ENCODE measurements around the gene ATP6V1E1. TPM values are rescaled to one million over a fixed set of nuclear protein-coding genes. Genes with fewer than 3 reads are reported as not detected.

The ATP6V1E1 gene
- total RNA-seq, 2 donors from 2014 or later = 122 to 163 TPM

Other genes starting within 250 kb of the ATP6V1E1 start
- gene SLC25A18, start 65.3 kb downstream of the ATP6V1E1 start, total RNA-seq = not detected
- 10 to 100 TPM; 37.4 to 38.2 TPM for gene BCL2L13, start 10.0 kb upstream of the ATP6V1E1 start, total RNA-seq
- gene BID, start 145.7 kb upstream of the ATP6V1E1 start, total RNA-seq = 10 to 100 TPM; 32.0 to 59.3 TPM

Measured in natural killer cell treated with Interleukin-12 subunit alpha and Interleukin-12 subunit beta and Interleukin-15 and Interleukin-18, amount 100 ng/mL, for 72 hours (primary cell).